ENCODE measurements around the gene ZXDC.

The ZXDC gene

DNA sequence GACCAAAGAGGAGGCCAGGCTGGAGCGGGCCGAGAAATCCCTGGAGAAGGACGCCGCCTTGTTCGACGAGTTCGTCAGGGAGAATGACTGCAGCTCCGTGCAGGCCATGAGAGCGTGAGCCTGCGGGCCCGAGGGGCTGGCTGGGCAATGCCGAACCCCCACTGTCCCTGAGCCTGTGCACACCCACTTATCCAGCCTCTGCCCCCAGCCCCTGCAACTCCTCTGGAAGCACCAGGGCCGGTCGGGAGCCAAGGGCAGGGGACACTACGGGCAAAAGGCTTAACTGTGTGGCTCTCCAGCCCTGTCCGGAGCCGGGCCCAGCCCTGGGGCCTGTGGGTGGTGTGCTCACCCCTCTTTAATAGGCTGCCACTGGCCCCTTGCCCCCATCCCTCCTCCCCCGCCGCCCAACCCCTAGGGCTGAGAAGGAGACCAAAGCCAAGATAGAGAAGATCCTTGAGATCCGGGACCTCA is 57.0 kb downstream of the ZXDC start:
- Histone ChIP-seq H3K36me3 (no peaks in the 10 kb centered on the region), H3K4me3 (ENCODE audit: low read depth, low read length) (no peak overlapping the region), H3K27ac (no peak overlapping the region), H3K27me3 (ENCODE audit: insufficient read depth, low read depth, severe bottlenecking) (no peaks in the 10 kb centered on the region), H3K9me3 (ENCODE audit: severe bottlenecking) (no peaks in the 10 kb centered on the region)
- TF ChIP-seq, protein P1, sequence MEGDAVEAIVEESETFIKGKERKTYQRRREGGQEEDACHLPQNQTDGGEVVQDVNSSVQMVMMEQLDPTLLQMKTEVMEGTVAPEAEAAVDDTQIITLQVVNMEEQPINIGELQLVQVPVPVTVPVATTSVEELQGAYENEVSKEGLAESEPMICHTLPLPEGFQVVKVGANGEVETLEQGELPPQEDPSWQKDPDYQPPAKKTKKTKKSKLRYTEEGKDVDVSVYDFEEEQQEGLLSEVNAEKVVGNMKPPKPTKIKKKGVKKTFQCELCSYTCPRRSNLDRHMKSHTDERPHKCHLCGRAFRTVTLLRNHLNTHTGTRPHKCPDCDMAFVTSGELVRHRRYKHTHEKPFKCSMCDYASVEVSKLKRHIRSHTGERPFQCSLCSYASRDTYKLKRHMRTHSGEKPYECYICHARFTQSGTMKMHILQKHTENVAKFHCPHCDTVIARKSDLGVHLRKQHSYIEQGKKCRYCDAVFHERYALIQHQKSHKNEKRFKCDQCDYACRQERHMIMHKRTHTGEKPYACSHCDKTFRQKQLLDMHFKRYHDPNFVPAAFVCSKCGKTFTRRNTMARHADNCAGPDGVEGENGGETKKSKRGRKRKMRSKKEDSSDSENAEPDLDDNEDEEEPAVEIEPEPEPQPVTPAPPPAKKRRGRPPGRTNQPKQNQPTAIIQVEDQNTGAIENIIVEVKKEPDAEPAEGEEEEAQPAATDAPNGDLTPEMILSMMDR (IDR thresholded peaks at IDR 0.05; ENCODE audit: low read depth, low read length), result no peak
- no peak for DNase-seq

DNA sequence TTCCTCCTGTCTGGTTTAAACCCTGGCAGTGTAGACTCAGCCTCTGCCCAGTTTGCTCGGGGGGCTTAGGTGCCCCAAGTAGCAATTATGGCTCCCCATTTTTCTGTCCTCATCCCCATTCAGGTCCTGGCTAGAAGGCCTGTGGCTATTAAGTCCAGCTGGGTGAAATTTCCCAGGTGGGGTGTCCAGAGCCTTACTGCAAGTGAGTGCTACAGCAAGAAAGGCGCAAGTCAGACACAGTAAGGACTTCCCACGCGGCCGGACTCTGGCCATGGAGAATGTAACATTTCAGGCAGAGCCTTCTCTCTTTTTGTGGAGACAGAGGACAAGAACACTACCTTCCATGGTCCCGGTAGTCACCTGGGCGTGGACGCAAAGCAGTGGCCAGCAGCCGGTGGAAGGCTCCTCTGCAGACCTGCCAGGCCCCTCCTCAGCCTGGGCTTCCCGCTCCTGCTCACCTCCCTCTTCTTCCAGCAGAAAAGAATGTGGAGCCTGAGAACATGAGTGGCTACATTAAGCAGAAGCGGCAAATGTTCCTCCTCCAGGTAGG is 57.6 kb downstream of the ZXDC start:
- no peaks in the 10 kb centered on the region for H3K9me3 ChIP-seq (ENCODE audit: severe bottlenecking)
- H3K27ac ChIP-seq, result no peak overlapping the region
- H3K4me3 ChIP-seq (ENCODE audit: low read depth, low read length), result no peak overlapping the region
- H3K27me3 ChIP-seq (ENCODE audit: insufficient read depth, low read depth, severe bottlenecking), result no peaks in the 10 kb centered on the region
- DNase-seq, result no peak
- TF ChIP-seq, protein P1 (IDR thresholded peaks at IDR 0.05; ENCODE audit: low read depth, low read length), result no peak
- H3K36me3 ChIP-seq, result no peaks in the 10 kb centered on the region

DNA sequence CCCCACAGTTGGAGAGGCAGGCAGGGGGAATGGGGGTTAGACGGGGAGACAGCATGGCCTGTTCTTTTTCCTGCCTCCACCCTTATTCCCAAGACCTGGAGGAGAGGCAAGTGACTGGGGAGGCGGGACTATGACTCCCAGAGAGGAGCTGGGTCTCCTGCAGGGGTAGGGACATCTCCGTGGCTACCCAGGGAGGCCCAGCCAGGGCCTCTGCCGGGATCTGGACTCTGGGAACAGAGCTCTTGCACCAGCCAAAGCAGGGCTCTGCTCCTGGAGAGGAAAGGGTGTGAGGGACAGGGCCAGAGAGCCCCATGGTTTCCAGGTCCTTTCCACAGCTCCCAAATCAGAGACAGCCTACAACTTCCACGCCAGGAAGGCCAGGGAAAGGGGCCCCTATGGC is 58.2 kb downstream of the ZXDC start:
- no peaks in the 10 kb centered on the region for H3K36me3 ChIP-seq
- DNase-seq, result no peak
- H3K27ac ChIP-seq, result peak overlapping the region; percentile 29; the same call in 1 of the 2 replicates
- no peaks in the 10 kb centered on the region for H3K9me3 ChIP-seq (ENCODE audit: severe bottlenecking)
- no peaks in the 10 kb centered on the region for H3K27me3 ChIP-seq (ENCODE audit: insufficient read depth, low read depth, severe bottlenecking)
- no peak overlapping the region for H3K4me3 ChIP-seq (ENCODE audit: low read depth, low read length)
- TF ChIP-seq, protein P1 (IDR thresholded peaks at IDR 0.05; ENCODE audit: low read depth, low read length), result no peak

DNA sequence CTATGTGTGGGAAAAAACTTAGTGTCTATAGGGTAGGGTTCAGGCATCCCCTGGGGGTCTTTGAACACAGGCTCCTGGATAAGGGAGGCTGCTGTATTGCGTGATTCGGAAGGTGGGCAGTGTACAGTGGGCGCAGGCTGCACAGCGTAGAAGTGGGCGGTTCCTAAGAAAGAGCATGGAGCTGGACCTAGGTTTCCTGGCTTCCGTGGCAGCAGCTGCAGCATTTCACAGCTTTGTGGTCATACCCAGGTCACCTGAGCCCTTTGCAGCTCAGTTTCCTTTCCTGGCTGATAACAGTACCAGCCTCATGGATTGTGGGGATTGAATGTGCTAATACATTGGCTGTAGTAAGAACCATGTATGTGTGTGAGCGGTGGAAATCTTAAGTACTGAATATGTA is 58.7 kb downstream of the ZXDC start:
- H3K27ac ChIP-seq, result peak overlapping the region; percentile 29; the same call in 1 of the 2 replicates

DNA sequence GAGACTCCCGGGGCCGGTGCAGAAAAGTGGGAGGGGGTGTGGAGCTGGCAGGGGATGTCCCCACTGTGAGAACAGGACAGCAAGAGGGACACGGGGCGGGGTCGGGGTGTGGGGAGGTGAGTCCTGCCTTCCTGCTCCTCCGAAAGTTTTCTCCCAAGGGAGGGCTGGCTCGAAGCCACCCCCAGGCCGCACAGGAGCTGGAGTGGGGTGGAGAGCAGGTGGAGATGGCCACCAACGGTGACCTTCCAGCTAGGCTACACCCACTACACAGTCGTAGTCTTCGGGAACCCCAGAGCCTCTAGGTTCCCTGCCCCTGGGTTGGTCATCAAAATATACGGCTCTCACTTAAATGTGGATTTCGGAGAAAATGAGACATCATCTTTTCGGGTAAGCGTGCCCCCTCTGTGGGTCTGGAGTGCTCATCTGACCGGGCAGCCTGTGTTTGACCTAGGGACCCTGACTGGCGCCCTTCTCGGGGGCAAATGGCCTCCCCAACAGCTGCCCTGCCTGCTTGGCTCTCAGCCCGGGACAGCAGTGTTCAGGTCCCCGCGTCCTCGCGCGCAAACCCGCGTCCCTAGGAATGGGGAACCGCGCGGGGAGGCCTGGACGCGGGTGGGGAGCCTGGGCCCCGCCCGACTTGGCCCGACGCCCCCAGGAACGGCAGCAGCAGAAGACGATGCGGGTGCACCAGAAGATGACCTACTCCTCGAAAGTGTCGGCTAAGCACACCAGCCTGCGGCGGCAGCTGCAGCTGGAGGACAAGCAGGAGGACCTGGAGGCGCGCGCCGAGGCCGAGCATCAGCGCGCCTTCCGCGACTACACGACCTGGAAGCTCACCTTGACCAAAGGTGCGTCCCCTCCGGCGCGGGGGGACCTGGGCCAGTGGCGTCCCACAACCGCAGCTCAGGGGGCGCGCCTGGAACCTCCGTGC is 59.8 kb downstream of the ZXDC start:
- Histone ChIP-seq H3K36me3 (no peaks in the 10 kb centered on the region), H3K27me3 (ENCODE audit: insufficient read depth, low read depth, severe bottlenecking) (no peaks in the 10 kb centered on the region), H3K27ac (no peak overlapping the region), H3K4me3 (ENCODE audit: low read depth, low read length) (no peak overlapping the region), H3K9me3 (ENCODE audit: severe bottlenecking) (no peaks in the 10 kb centered on the region)
- DNase-seq, result no peak
- TF ChIP-seq, protein P1 (IDR thresholded peaks at IDR 0.05; ENCODE audit: low read depth, low read length), result no peak

More for the DNA sequence above, 58.7 kb downstream of the ZXDC start:
- no peaks in the 10 kb centered on the region for H3K9me3 ChIP-seq (ENCODE audit: severe bottlenecking)
- no peak overlapping the region for H3K4me3 ChIP-seq (ENCODE audit: low read depth, low read length)
- no peaks in the 10 kb centered on the region for H3K36me3 ChIP-seq
- no peaks in the 10 kb centered on the region for H3K27me3 ChIP-seq (ENCODE audit: insufficient read depth, low read depth, severe bottlenecking)
- TF ChIP-seq, protein P1 (IDR thresholded peaks at IDR 0.05; ENCODE audit: low read depth, low read length), result no peak
- no peak for DNase-seq
